ENCODE measurements around the gene NCAPH2.

NCAPH2 gene

DNA sequence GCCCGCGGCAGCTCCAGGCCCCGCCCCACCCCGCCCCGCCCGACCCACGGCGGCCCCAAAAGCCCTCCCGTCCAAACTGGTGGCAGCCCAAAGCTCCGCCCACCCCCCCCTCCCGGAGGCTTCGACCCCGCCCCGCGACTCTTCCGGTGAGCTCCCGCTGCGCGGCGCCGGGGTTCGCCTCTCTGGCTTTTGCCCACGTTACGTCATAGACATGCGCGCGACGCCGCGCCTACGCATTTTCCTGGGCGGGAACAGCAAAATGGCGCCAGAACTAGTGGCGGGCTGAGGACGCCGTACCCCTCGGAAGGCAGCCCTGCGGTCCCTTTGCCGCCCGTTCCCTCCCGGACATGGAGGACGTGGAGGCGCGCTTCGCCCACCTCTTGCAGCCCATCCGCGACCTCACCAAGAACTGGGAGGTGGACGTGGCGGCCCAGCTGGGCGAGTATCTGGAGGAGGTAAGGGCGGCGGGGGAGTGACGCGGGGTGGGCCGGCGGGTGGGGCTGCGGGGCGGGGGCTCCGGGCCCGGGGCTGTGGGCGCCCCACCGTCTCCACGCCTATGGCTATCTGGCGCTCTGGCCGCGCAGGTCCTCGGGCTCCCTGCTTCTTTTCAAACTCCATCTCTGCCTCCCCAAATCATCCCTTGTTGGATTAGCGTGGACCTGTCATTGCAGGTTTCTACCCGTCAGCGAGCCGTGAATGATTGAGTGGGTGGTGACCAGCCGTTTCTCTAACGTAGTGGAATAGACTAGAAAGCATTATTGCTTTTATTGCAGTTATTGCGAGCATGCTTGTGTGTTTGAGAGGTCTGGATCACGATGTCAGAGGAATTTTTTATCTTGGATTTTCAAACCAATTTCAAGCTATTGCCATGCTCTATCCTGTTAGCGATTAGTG lies at the start of gene NCAPH2:
TSS of gene NCAPH2 (plus strand) at position 234 of the 894 bp plus-strand sequence. CDS start at position 348, 114 bp downstream.
- peak; percentile 96 for DNase-seq (ENCODE audit: low spot score)

DNA sequence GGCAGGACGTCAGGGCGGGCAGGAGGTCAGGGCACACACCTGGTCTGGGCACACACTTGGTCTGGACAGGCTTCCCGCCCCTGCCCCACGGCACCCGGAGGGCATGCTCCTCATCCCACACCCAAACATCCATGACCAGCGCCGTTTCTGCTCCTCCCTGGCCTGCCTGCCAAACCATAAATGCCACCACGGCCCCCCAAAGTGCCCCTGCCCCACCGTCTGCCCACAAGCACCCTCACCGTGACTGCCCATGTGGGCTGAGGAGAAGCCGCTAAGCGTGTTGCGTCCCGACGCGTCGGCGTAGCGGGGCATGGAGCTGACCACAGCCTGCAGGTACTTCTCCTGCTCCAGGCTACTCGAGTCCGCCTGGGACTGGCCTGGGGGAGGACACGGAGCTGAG lies 49.0 kb upstream of the NCAPH2 start:
- DNase-seq (ENCODE audit: low spot score) = no peak

DNA sequence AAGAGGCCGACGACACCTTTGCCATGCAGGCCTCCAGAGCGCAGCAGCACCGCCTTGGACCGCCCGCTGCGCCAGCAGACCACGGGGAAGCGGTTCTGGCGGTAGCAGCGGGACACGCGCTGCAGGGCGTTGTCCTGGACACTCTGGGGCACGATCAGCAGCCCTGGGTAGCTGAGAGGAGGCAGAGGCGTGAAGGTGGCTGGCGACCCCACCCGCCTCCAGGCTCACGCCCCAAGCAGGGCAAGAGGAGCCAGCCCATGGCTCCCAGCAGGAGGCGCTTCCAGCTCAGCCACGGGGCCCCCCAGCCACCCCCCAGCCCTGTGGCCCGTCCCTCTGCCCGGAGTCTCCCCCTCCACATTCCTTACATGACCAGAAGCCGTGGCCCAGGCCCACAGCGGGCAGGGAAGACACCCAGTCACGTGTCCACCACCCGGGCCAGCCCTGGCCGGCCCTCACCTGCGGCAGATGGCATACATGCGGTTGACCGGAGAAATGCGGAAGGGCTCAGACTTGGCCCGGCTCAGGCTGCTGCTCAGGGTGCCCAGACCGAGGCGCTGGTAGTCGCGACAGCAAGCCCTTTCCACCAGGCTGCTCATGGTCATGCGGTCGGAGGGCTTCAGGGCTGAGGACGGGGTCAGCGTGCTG lies 48.4 kb upstream of the NCAPH2 start:
- peak; percentile 91 for DNase-seq (ENCODE audit: low spot score)

DNA sequence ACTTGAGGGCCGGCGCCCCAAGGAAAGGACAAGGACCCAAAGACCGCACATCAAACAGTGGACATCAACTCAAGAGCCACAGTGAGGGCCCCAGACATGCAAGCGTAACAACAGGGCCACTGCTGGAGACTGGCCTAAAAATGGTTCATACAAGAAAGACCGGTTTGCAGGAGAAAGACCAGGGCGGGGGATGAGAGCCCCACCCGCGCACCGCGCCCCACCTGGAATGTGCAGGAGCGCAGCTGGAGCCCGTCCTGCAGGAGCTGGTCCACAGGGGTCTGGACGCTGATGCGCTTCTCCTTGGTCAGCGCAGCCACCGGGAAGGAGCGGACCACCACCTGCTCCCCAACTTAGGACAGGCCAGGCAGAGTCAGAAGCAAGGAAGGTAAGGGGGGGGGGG lies 47.1 kb upstream of the NCAPH2 start:
- no peak for DNase-seq (ENCODE audit: low spot score)

DNA sequence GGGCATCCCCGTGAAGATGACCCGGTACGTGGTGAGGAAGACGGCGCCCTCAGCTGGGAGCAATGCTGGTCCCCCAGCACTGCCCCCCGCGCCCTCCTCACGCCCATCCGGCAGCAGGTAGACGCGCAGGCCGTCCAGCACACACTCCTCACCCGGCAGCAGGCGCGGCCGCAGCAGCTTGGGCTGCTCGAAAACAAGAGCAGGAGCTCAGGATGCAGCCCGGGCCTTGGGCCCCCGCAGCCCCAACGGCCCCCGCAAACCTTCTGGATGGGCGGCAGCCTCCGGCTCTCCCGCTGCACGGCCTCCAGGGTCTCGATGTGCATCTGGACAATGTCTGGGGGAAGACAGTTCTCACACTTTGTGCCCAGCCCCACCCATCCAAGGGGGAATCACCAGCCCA lies 46.5 kb upstream of the NCAPH2 start:
- no peak for DNase-seq (ENCODE audit: low spot score)

DNA sequence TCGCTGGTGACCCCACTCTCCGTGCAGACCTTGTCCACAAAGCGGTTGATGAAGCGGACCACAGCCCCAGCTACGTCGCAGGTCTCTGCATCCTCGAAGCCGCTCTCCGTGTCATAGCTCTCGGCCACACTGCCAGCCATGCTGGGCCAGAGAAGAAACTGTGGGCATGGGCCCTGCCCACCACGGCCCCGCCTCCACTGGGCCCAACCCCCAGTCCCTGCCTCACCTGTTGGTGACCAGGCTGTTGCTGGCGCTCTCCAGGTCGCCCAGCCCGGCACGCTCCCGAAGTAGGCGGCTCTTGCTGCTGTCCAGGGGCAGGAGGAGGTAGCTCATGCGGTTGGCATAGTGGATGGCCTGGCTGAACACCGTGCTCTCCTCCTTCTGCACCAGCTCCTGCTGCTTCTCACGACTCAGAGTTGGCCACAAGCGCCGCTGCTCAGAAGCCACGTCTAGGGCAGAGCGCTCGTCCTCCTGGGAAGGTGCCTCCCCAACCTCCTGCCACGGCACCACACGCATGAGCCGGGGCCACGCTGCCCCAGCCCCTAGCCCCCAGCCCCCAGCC lies 46.0 kb upstream of the NCAPH2 start:
- DNase-seq (ENCODE audit: low spot score) = peak; percentile 55

DNA sequence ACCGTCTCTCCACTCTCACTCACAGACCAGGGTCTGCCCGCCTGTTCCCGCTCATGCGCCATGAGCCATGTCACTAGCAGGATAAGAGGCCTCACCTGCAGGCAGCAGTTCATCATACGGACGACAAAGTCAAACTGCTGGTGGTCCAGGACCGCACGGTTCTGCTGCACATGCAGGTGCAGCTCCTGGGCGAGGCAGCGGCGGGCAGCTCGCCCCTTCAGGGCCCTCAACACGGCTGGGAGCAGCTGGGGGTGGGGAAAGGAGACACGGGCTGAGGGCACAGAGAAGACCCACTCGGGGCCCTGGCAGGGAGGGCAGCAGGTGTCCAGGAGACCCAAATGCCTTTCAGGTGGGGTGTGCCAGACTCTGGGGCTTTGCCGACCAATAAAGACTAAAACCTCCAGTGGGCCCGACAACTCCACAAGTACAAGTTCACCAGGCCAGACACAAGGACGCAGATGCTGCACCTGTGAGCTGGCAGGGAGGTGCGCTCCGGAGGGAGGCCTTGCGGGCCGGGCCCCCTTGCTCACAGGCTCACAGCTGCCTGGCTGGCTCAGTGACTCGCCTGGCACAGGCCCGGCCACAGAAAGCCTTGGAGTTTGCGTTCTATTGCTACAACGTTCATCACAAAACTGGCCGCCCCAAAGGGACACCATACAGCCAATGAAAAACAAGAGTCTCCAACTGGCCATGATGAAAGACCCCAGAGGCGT lies 44.7 kb upstream of the NCAPH2 start:
- no peak for DNase-seq (ENCODE audit: low spot score)

DNA sequence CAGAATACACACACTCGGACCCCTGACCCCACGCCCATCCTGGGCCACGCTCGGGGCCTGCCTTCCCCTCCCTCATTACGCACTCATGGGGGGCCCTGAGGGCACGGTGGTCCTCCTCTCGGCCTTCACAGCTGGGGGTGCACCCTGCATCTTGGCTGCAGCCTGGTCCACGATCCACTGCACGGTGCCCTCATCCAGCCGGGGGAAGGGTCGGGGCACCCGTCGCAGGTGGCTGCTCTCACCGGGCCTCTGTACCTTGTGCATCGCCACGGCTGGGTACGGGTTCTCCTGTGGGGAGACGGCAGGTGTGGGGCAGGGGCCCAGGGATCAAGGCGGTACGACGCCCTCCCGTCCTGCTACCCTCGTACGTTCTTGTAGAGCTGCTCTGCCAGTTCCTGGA lies 43.6 kb upstream of the NCAPH2 start:
- no peak for DNase-seq (ENCODE audit: low spot score)

DNA sequence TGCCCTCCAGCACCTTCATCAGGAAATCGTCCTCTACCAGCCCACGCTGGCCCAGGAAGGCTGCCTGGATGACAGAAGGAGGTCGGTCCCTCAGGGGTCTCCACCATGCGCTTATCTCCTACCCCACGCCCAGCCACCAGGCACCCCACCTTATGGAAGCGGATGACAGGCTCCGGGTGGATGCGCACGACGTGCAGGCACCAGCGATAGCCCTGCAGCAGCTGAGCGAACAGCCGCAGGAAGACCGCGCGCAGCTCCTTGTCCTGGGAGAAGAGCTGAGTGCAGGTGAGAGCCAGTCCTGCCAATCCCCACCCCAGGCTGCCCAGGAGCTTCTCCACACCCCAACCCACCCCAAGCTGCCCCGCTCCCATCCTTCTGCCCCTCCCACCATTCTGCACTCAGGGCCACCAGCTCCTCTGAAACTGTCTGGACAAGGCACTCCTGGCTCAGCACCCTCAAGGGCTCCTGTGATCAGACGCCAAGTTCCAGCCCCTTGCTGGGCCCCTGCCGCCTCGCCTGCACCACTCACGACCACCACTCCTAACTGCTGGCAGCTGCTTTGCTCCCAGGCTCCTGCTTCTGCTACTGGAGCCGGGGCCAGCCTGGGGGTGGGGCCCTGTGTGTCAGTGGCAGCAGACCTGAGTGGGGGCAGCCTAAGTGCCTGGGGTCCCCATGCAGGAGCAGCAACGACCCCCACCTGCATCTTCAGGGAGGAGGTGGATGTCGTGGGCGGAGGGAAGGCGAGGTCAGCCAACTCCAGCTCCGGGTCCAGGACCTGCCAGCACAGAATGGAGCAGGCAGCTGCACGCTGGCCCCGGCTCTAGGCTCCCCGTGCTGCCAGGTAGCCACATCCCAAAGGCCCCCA lies 42.7 kb upstream of the NCAPH2 start:
- DNase-seq (ENCODE audit: low spot score) = no peak

DNA sequence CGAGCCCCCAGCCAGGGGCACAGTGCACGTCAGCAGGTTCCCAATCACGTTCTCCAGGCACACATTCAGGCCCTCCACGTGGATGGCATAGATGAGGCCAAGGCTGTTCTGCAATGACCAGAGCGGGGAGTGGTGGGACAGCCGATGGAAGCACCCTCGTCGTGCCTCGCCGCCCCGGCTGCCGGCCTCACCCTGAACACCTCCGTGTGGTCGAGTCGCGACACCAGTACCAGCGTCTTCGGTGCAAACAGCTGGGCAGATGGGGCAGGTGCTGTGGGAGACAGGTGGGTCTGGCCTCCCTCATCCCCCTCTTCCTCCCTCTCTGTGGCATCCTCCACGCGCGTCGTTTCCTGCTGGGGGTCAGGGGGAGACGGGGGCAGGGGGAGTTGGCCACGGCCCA lies 40.7 kb upstream of the NCAPH2 start:
- no peak for DNase-seq (ENCODE audit: low spot score)

DNA sequence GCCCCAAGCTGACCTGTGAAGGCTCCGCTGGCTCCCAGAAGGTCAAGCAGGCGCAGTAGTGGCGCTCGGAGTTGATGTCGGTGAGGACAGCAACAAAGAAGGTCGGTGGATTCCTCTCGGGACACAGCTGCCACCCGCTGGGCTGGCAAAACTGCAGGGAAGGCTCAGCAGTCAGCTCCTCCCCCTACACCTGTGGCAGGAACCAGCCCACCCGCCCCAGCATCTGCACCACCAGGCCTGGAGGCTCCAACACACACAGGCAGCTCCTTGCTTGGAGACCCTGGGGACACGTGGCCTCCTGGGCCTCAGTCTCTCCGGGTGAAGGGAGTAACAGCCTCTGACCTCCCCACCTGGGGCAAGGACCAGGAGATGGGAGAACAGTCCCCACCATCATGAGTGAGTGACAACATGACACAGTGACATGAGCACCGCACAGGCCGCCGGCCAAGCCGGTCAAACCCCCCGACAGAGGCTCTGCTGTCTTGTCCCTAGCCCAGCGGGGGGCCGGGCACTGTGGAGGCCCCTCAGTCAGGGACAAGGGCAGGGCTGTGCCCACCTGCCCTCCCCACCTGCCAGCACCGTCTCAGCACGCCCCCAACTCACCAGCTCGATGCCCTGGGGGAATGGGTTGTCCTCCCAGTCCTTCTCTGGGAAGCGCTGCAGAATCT lies 40.1 kb upstream of the NCAPH2 start:
- DNase-seq (ENCODE audit: low spot score) = no peak

DNA sequence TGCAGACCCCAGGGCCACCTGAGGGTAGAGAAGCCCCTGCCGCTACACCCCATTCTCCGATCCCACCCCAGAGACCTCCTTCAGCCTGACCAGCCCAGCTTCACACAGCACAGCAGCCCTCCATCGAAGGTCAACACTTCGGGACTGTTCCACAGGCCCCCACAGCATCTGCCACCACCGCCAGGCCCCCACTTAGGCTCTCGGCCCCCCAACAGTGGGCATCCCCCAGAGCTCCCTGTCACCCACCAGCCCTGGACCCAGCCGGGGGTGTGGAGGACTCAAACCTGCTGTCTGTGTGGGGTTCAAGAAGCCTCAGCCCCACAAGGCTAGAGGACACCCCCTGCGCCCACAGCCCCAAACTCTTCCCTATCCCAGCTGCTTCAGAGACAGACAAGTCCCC lies 39.4 kb upstream of the NCAPH2 start:
- DNase-seq (ENCODE audit: low spot score) = no peak

DNA sequence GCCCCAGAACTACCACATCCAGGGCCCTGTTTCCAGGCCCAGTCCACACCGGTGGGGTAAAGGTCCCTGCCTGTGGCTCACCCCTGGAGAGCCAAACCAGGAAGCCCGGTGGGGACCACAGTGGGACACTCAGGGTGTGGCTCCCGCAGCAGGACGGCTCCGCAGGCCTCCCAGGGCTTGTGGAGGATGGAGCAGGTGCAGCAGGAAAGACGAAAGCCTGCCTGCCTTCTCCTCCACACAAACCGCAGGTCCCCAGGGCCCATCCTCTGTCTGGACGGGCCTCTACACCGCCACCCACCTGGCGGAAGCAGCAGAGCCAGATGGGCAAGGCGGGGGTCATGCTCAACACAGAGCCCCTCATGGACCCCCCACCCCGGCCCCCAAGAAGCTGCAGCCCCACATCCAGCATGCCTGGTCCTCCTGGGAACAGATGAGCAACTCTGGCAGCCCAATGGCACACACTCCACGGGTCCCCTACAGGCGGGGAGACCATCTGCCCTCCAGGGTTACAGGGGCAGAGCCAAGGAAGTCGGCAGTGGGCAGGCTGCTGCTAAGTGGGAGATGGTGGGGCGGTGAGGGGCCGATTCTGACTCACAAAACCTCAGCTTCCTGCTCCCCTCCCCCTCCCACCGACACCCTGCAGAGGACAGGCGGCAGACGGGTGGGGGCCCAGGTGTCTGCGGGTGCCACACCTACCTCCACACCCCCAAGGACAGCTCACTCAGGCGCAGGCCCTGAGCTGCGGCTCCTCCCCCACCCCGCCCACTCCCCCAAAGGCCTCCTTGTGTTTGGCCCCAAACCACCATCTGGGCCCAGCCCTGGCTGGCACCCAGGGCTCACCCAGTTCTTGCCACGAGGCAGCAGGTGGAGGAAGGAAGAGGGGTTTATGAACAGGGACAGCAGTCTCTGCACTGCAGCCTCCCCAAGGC lies 38.4 kb upstream of the NCAPH2 start:
- peak; percentile 51 for DNase-seq (ENCODE audit: low spot score)

DNA sequence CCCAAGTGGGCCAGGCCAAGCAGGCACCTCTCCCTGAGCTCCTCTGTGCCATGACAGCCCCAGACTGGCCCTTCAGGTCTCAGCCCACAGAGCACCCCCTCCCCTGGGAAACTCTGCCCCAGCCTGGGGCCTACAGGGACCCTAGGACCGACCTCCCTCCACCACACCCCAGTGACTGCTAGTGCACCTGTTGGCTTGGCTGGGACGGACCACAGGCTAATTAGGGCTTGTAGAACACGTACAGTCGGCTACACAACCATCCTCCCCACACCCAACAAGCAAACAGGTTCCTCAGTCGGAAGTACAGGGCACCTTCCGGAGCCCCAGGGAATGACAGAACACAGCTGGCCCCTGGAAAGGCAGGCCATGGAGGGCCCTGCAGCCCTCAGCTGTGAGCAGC lies 37.5 kb upstream of the NCAPH2 start:
- DNase-seq (ENCODE audit: low spot score) = no peak

DNA sequence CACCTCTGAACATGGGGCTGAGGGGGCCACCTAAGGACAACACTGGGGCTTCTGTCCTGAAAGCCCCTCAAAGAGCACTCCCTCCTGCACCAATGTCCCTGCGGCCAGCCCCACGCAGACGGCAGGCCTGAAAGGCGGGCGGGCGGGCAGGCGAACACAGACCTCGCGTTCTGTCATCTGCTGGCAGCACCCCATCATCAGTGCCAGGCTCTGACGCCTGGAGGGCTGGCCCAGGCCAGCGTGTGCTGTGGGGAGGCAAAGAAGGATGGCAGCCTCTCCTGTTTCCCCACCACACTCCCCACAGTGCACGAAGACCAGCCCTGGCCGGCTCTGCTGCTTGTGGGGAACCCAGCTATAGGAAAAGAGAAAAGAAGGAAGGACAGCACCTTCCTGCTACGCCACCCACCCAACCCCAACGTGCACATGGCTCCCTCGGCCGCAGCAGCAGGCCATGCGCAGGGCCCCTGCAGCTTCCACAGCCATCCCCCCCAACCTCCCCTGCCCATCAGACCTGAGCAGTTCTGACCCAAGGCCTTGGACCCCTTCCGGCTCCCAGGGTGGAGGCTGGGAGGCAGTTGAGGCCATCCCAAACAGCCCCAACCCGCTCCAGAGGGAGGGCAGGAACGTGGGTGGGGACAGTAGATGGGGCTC lies 36.7 kb upstream of the NCAPH2 start:
- peak; percentile 72 for DNase-seq (ENCODE audit: low spot score)

DNA sequence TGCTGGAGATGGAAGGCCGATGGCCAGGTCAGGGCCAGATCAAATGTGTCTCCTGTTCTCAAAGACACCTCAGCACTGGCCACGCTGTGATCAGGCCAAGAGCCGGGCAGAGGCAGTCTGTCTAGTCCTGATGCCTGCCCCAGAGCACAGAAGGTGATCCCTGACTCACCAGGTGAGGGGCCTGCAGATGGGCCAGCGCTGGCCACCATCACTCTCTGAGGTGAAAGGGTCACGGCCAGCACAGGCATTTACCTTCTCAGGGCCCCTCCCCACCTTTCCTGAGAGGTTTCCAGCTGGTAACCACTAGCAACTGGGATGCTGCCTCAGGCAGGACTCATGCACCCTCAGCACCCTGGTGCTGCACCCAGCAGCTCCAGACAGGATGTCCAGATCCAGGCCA lies 36.1 kb upstream of the NCAPH2 start:
- no peak for DNase-seq (ENCODE audit: low spot score)

DNA sequence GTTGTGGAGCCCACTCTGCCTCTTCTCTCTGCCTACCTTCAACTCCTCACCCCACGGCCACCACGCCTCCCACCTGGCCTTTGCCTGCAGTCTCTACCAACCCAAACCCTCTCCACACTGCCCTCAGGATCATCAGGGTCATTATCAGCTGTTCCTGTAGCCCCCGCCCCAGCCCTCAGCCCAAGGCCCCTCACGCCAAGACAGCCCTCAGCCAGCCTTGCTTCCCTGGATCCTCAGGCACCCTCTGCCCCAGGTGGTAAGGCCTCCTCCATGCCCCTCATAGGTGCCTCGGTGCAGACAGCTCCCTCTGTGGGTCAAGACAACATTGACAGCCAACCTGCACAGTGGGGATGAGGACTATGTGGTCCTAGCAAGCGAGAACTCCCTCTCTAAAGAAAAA lies 34.9 kb upstream of the NCAPH2 start:
- peak; percentile 29 for DNase-seq (ENCODE audit: low spot score)

DNA sequence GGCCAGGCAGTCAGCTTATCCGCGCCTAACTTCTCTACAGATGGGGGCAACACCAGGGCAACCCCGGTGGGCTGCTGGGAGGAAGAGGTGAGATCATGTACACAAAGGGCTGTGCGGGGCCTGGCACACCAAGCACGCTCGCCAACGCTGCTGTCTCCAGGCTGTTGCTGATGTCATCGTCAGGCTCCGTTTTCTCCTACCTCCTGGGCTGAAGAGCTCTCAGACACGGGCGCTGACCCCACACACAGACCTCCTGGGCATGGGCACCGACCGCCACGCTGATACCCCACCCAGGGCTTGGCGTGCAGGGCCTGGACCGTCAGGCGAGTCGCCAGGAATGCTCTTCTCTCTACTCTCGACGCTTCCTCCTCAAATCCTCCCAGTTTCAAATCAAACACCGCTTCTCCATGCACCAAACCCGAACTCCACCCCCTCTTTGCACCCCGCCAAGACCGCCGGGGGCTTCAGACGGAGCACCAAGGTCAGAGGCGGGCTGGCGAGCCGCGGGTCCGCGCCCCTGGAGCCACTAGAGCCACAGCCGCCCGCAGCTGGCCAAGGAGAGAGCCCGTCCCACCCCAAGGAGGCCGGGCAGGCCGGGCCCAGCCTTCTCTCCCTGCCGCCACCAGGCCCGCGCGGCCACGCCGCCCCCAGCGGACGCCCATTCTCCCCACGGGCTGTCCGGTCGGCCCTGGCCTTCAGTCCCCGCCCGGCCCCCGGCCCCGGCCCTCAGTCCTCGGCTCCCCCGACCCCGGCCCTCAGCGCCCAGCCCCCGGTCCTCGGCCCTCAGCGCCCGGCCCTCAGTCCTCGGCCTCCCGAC lies 34.0 kb upstream of the NCAPH2 start:
- DNase-seq (ENCODE audit: low spot score) = no peak

Measured in cerebellar cortex (tissue), 1 donor.